T-helper 2 cell (primary cell): ENCODE measurements around the gene RPLP2.

Source experiments
- DNase-seq, 5 experiments: peaks; one replicate each; pipeline versions ENCODE4 v3.0.0 to v3.0.0-alpha.2; 2012 to 2022

Gene RPLP2

DNA sequence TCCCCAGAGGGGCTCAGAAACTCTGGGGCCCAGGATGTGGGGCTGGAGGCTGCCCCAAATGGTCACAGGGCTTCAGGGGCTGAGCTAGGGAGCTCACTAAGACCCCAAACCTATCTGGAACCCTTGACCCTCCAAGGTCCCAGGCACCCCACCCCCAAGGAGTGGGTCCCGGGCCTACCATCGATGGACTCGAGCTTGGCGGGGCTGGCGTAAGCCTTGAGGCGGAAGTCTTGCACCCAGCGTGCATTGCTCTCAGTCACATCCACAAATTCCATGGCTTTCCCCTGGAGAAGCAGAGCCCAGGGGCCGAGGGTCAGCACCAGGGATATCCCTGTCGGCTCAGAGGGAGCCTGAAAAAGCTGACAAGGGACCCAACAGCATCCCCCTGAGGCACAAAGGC, 35.9 kb upstream of the RPLP2 start:
- no peak for DNase-seq

DNA sequence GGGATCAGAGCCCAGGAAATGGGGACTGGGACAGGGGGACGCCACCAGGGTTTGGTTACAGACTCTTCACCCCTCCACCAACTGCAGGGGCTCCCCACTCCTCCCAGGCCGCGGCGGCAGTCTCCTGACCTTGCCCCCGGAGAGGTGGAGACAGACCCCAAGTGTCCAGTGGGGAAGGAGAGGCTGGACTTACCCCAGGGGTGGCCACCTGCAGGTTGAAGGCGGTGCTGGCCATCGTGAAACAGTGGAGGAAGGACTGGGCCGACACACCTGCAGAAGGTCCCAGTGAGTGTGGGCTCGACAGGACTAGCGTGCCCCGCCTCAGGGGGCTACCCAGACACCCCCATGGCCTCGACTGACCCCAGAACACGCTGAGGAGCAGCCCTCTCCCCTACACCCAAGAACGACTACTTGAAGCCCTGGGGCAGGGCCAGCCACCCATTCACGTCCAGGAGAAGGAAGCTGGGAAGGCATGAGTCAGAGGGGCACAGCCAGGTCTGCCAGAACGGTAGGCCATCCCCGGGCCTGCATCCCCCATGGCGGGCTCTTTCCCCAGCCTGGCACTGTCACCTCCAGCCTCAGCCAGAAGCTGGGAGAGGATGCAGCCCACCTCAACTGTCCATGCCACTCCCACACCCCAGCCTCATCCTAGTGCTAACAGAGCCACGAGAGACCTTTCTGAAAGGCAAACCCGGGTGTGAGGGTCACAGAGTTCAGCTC, 34.7 kb upstream of the RPLP2 start:
- no peak for DNase-seq

- no peak for DNase-seq
Measured at GRCh38 chr11:776263-776560, 33.6 kb upstream of the RPLP2 start.

- peak in 2 of 5 experiments; percentile 15 to 60 for DNase-seq
Measured at GRCh38 chr11:776561-777287, 33.0 kb upstream of the RPLP2 start.

DNA sequence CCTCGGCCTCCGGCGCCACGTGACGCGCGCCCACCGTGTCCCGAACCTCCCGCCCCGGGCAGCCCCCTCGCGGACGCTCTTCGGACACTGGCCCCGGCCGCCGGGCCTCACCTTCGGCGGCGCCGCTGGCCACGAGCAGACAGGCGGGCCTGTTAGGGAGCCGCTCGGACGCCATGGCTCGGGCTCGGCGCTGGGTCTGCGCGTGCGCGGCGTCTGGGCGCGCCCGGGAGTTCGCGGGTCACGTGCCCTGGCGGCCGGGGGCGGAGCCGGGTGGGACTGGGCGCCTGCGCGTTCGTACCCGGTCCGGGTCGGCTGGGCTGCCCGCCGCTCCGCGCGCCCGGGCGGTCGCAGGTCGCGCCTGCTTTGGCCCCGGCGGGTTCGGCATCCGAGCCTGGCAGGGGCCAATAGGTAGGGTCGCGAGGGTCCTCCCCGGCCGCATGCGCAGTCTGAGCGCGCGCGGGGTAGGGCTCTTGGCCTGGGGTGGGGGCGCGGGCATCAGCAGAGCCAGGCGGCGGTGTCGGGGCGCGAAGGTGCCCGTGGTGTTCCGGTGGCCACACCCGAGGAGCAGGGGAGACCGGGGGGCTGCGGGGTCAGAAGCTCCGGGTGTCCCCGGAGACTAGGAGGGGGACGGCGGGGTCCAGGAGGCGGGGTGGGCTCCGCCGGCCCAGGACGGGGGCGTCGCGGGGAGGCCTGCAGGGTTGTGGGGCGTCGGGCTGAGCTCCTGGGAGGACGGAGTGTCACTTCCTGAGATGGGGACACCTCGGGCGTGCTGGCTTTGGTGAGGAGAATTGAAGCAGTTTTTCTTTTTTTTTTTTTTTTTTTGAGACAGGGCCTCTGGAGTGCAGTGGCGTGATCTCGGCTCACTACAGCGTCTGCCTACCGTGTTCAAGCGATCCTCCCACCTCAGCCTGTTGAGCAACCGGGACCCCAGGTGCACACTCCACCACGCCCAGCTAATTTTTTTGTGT, 32.2 kb upstream of the RPLP2 start, which contains the start of gene GATD1:
Gene GATD1 (minus strand): TSS at position 200 of the 968 bp plus-strand sequence. CDS start 25 bp downstream, at position 175.
- DNase-seq: peak; percentile 88 to 94 (median 91)

GRCh38 chr11:778976-779954, 30.5 kb upstream of the RPLP2 start:
- DNase-seq: no peak

GRCh38 chr11:779955-780532, 29.7 kb upstream of the RPLP2 start:
- no peak for DNase-seq

GRCh38 chr11:782264-783174, 27.2 kb upstream of the RPLP2 start:
- DNase-seq: no peak

GRCh38 chr11:783581-784015, 26.2 kb upstream of the RPLP2 start:
- DNase-seq: no peak

DNA sequence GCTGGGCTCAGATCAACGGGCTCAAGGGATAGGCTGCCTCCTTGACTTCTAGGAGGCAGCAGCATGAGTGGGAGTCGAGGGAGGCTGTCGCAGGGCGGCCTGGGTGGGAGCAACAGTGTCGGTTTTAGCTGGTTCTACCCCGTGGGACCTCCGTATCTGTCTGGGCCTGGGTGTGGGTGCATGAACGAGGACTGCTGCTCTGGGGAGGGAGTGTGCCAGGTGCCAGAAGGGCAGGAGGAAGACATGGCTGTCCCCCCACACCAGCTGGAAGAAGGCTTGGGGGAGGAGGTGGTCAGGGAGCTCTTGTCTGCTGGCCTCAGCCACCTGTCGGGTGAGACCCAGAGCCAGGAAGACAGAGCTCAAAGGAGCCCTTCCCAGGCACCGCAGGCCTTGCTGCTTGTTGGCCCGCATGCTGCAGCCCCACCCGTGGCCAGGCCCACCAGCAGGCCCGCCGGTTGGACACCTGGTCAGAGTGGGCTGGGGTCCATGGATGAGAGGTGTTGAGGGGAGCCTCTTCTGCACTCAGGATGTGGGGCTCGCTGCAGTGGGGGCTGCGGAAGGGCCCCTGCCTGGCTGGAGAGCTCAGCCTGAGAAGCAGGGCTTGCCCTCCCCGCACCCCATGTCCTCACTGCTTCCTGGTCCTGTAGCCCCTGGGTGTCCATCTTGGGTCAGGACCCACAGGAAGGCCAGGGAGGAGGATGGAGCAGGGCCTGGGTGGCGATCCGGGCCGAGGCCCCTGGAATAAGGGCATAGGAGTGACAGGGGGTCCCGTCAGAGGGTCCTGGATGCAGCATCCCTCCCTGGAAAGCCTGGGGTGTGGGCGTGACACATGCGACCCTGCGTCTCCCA, 23.3 kb upstream of the RPLP2 start:
- DNase-seq: no peak

- no peak for DNase-seq
Measured at GRCh38 chr11:787084-787675, 22.6 kb upstream of the RPLP2 start.

GRCh38 chr11:788009-788640, 21.6 kb upstream of the RPLP2 start:
- no peak for DNase-seq

DNA sequence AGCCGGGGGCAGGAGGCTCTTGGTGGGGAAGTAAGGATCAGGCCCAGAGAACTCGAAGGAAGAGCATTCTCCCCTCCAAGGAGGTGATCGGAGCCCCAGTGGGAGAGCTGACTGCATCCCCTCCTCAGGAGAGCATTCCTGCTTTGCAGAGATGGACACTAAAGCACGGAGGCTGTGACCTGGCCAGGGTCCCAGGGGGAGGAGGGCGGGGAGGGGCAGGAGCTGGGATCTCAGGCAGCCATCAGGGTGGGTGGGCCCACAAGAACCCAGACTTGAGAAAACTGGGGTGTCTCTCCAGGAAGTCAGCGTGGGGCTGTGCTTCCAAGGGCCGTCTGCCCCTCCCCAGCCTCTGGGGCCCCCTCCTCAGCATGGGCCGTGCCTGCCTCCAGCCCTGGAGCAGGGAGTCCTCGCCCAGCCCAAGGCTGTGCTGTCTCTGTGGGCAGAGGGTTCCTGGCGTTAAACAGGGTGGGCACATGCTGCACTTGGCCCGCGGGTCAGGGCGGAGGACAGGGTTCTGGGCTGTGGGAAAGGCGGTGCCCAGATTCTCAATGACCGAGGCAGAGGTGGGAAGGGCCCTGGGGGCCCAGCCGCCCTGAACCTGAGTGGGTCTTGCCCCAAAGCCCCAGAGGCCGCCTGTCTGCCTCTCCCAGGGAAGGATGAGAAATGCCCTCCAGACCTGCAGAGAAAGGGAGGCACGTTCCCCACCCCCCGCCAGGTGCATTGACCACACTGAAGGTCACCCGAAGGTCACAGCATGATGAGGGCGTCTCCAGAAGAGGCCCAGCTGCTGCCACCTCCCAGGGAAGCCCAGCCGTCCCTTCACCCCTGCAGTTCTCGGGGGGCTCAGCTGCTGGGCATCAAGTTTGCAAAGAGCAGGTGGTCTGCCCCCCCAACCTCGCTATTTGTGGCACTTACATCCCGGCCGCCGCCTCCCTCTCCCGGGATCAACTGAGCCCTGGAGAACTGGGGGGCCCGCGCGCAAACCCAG, 20.5 kb upstream of the RPLP2 start:
- DNase-seq: no peak

GRCh38 chr11:789943-790342, 19.8 kb upstream of the RPLP2 start, which contains the start of gene CEND1:
CEND1 (minus strand) TSS chr11:790090; CDS start chr11:788576, 1,514 bp downstream.
- peak in 3 of 5 experiments; percentile 30 to 75 (median 32) for DNase-seq

DNA sequence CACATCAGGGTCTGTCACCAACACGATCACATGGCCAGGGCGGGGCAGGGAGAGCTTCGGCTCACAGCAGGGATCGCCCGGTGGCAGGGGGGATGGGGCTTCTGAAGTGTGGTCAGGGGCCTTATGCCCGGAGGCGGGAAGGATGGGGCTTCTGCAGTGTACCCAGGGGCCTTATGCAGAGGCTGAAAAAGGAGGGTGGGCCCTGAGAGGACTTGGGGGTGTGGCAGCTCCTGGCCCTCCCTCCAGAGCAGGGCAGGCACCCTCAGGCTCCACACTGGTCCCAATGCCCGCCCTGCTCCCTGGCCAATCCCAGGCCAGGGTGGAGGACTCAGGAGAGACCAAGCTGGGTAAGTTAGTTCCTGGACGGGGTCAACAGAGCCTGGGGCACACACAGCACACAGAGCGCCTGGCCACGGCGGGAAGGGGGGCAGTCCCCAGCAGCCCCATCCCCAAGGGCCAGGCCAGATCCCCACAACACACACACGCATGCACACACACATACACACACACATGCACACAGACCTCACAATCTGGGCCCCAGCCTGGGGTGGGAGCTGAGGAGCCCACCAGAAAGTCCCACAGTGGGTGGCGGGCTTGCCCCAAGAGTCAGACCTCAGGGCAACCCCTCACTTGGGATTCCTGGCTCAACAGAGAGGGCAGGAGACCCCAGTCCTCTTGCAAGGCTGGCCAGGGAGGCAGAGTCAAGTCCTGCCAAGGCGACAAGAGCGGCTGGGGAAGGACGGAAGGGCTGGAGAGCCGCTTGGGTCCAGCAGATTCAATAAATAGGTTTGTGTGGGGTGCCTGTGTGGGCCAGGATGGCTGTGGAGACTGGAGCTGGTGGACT, 18.8 kb upstream of the RPLP2 start:
- DNase-seq: no peak
